Epidermal melanocyte (primary cell): ENCODE measurements around the gene FN3K.
A peak's percentile ranks its signal among the peaks of the same experiment; 100 is the strongest.

Source experiments
- DNase-seq: peaks from one replicate; pipeline ENCODE4 v3.0.0; 2011; ENCODE audit warnings: low spot score; ENCODE audit not compliant: insufficient read length

FN3K gene

DNA sequence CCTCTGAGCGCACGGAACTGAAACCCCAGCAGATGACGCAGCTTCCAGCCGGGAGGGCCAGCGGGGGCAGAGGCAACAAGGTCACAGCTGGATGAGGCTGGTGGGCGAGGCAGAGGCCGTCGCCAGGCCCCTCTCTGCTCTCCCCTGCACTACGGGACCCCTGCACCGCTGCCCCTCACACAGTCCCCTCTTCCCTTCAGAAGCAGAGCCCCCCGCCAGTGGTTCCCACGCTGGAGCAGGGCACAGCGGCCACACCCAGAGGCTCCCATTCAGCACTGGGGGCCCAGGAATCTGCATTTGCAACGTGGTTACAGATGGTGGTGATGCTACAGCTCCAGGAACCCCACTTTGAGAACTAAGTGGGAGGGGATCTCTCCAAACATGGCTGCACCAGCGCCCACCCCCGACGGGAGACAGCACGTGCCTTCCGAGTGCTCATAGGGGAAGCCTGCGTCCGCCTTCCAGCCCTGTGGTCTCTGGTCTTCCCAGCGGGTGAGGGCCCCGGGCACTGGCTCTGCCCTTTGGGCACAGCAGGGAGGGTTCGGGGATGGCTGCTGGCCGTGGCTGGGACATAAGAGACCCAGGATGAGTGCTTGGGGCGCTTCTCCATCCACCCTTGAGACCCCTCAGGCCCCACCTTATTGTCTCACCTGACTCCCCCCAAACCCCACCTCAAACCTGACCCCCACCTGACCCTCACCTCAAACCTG lies 32.2 kb upstream of the FN3K start:
- DNase-seq: no peak

DNA sequence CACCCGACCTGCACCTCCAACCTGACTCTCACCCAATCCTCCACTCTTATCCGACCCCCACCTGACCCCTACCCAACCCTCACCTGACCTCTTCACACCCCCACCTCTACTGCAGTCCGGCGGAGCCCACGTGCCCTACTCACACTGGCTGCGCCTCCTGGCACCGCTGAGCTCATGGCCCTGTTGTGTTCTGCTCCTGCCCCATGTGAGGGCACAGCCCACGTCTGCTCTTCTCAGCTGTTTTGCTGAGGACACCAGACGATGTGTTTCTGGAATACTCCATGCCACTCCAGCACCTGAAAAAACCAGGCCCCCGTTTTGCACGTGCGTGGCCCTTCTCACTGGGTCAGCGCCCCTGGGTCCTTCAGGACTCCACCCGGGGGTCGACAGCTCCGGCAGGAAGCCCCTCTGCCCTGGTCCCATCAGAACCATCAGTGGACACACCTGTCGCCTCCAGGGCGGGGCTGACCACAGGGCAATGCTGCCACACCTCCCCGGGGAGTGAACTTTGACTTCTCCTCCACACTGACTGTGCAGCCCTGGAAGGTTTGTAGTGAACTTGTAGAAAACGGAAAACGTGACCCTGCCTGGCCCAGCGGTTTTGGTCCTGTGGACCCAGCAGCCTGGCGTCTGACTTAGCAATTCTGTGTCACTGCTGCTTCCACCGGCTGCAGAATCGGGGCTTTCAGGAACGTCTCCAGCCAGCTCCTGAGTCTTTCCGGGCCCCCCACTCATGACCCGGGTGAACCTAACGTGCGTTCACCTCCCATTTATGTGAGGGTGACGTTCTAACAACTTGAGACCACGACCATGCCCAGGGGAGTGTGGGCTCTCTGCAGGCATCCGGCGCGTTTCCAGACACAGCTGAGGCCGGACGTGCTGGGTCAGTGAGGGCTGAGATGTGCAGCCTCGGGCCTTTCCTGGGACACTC lies 31.2 kb upstream of the FN3K start:
- no peak for DNase-seq

DNA sequence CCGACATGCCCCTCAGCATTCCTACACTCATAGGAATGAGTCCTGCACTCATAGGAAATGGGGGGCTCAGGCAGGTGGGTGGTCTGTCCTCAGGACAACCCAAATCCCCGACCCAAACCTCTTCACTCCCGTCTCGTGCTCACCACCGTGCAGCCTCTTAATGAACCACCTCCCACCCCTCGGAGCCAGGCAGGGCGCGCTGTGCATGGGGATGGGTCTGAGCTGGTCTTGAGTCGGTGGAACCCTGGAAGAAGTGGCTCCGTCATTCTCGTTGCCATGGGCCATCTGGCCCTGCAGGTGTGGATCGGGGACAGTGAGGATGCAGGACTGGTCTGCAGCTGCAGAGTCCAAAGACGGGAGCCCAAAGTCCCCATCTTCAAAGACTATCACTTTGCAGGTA lies 30.5 kb upstream of the FN3K start:
- no peak for DNase-seq

DNA sequence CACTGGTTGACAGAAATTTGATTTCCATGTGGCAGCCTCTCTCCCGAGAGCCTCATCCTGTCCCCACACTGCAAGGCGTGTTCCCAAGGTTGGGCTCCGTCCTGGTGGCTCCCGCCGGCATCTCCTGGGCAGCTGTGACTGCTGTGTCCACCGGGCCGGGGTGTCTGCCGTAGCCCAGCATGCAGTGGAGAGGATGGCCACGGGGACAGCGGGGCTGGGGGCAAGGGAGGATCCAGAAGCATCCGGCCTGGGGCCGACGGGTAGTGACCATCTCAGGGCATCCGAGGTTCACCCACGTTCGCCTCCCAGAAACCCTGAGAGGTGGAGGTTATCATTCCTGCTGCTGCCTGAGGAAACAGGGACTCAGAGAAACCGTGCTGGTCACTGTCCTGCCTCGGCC lies 29.7 kb upstream of the FN3K start:
- no peak for DNase-seq

DNA sequence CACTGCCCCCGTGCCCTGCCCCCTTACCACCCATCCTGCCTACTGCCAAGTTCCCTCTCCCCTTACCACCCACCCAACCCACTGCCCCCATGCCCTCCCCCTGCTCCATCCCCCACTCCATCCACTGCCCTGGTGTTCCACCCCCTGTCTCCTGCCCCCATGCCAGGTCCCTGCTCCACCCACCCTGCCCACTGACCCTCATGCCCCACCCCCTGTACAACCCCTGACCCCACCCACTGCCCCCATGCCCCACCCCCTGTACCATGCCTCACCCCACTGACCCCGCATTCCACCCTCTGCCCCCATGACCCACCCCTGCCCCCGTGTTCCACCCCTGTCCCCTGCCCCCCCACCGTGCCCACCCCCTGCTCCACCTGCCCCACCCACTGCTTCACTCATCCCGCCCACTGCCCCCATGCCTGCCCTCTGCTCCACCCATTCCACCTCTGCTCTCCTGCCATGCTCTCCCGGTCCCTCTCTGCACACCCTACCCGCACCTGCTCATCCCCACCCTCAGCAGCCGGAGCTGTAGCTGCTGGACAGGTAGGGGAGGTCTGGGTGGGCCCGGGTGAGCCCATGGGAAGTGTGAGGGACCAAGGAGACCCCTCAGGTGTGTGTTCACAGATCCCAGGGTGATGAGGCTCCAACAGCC lies 26.3 kb upstream of the FN3K start:
- no peak for DNase-seq

DNA sequence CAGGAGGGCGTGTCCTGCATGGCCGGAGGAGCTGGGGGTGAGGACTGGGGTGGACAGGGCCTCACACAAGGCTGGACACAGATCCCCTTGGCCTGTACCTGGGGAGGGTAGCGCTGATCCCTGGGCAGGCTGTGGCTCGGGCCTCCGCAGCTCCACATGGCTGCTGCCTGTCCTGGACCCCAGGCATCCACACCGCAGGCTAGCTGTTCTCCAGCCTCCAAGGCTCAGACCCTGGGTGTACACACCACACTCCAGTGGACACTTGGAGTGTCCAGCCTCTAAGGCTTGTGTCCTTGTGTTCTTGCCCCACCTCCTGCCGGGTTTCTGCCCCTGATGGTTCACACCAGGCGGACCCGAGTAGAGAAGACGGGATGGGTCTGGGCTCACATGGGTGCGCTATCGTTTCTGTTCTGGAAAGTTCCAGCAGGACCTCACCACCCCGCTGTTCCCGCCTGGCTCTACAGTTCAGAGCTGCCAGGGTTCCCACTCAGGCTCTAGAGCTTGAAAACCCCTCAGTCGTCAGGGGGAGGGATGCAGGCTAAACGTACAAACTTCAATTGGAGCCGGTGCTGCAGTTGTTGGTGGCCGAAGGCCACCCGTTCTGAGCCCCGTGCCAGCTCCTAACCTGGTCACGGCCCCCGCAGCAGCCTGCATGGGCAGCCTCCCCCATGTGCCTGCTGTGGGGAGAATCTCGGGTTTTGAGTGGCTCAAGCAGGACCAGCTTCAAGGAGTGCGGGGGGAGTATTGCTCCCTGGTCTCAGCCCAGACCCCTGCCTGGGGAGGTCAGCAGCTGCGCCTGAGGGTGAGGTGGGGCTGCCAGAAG lies 25.5 kb upstream of the FN3K start:
- no peak for DNase-seq

DNA sequence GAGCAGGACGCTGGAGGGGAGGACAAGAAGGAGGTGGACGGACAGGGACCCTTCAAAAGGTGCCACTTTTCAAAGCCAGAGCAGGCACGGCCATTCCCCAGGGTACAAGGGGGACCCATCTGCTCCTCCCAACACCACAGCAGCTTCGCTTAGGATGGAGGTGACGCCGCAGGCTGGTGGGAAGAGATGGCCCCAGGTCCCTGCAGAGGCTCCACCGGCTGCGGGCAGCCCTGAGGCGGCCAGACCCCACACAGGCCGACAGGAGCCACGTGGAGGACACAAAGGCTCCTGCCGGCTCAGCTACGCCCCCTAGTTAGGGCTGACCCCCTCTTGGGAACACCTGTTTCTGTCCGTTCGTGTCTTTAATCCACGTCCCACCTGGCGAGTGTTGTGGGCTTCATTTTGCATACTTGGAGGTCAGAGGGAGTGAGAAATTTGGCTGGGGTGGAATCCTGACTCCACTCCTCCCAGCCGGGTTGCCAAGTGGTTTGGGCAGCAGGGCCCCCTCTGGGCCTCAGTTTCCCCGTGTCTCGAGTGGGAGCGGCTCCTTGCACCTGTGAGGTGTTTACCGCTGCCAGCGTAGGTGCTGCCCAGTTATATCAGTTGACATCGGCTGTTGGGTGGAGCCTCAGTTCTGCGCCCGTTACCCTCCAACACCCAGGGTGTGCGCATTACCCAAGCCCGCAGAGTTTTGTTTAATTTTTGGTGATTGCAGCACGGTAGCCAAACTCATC lies 24.7 kb upstream of the FN3K start:
- no peak for DNase-seq

DNA sequence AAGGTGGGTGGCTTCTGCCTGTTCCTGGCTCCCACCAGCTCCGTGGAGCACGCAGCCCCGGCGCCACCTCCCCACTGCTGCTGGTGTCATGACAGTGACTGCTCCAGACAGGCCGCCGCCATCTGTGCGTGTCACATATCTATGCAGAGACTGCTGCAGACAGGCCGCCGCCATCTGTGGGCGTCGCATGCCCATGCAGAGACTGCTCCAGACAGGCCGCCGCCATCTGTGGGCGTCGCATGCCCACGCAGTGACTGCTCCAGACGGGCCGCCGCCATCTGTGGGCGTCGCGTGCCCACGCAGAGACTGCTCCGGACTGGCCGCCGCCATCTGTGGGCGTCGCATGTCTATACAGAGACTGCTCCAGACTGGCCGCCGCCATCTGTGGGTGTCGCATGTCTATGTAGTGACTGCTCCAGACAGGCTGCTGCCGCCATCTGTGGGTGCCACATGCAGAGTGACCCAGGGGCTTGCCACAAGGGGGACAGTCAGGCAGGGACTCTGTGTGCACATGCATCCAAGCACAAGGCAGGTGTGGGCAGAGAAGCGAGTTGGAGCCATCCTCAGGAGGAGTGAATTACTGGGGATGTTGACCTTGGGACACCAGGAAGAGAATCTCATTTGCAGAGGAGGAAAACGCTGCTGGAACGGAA lies 22.2 kb upstream of the FN3K start:
- DNase-seq: no peak

DNA sequence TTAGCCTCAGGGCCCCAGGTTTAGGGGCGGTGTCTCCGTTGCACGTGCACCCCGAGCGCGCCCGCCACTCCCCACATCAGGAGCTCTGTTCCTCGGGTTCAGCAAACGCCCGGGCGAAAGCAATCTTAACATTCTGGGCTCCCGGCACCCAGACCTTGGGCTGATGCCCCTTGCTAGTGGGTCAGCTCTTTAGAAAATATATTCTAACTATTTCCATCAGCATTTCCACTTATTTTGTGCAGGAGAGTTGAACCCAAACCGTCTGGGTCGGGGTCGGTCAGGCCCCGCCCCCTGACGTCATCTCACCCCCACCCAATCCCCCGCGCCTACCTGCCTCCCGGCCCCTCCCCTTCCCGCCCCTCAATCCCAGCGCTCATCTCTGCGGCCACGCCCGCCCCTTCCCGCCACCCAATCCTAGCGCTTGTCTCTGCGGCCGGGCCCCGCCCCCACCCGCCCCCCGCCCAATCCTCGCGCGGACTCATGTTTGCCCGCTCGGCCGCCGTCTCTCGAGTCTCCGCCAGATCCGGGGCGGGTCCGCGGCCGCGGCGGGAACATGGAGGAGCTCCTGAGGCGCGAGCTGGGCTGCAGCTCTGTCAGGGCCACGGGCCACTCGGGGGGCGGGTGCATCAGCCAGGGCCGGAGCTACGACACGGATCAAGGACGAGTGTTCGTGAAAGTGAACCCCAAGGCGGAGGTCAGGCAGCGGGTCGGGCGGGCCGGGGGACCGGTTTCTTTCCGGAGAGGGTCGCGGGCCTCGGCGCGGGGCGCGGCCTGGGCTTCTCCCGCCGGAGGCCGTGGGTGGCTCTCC lies 19.0 kb upstream of the FN3K start, which contains the start of gene FN3KRP:
Gene FN3KRP, plus strand, starts transcription at position 504 of the 808 bp plus-strand sequence. Its CDS starts 50 bp downstream, at position 554.
- DNase-seq: peak; percentile 100

DNA sequence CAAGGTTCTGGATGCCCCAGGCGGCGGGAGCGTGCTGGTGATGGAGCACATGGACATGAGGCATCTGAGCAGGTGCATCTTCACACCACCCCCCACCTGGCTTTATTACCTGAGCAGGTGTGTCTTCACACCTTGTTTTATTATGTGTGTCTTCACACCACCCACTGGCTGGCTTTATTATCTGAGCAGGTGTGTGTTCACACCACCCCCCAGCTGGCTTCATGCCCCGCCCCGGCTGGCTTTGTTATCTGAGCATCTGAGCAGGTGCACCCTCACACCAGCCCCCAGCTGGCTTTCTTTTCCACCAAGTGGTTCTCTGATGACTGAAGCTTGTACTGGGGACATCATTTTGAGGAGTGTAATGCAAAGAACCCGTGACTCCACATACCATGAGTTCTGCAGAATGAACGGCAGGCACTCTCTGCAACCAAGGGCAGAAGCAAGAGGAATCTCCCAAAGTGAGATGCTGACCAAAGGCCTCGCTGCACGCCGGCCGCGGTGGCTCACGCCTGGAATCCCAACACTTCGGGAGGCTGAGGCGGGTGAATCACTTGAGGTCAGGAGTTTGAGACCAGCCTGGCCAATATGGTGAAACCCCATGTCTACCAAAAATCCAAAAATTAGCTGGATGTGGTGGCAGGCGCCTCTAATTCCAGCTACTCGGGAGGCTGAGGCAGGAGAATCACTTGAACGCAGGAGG lies 16.3 kb upstream of the FN3K start:
- DNase-seq: no peak

DNA sequence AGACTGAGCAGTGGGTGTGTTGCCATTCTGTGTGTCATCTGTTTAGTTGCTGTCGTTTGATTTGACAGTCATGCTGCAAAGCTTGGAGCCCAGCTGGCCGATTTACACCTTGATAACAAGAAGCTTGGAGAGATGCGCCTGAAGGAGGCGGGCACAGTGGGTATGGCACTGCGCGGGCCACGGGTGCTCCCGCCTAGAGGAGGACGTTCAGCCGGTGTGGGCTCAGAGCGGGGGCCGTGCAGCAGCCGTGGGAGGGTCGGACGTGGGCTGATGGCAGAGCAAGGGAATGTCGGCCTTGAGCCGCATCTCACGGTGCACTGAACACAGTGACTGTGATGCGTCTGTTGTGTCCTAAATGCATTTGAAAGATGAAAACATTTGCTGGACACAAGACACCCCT lies 15.2 kb upstream of the FN3K start:
- DNase-seq: no peak

DNA sequence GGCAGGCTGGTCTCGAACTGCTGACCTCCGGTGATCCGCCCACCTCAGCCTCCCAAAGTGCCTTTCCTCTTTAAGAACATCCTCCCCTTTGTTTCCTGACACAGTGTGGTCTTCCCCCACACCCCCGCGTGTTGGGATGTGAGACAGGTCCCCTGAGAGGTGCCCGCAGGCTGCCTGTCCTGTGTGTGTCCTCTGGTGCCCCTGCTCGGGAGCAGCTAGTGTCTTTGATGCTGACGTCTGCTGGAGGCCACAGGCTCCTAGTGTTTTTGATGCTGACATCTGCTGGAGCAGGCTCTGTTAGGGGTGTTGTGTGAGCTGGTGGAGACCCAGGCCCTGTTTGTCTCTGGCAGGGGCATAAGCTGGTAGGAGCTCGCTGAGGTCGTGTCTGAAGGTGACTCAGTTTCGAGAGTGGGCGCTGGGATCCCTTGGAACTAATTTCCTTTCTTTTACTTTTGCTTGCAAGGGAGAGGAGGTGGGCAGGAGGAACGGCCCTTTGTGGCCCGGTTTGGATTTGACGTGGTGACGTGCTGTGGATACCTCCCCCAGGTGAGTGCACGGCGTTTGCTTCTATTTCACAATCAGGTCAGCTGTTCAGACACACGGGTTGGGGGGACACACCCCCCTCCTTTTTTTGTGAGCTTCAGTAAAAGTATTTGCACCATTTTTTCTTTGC lies 12.9 kb upstream of the FN3K start:
- no peak for DNase-seq

DNA sequence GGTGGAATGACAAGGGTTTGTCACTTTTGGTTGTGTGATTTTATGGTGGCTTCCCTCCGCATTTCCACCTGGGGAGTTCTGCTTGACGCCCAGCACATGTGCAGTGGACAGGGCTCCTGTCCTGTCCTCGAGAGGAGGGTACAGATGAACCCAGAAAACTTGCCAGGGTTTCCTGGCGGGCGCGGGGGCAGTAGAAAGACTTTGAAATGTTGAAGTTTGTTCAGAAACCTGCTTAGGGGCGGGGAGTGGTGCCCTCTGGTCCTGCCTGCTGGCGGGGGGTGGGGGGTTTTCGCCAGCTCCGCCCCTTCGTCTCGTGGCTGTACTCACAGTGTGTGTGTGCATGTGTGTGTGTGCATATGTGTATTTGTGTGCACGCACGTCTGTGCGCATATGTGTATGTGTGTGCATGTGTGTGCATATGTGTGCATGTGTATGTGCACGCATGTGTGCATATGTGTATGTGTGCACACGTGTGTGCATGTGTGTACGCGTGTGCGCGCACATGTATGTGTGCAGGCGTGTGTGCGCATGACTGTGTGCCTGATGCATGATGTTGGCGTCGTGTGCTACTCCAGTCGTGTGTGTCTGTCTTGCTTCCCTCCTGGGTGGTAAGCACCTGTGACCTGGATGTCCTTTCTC lies 12.1 kb upstream of the FN3K start:
- DNase-seq: no peak

DNA sequence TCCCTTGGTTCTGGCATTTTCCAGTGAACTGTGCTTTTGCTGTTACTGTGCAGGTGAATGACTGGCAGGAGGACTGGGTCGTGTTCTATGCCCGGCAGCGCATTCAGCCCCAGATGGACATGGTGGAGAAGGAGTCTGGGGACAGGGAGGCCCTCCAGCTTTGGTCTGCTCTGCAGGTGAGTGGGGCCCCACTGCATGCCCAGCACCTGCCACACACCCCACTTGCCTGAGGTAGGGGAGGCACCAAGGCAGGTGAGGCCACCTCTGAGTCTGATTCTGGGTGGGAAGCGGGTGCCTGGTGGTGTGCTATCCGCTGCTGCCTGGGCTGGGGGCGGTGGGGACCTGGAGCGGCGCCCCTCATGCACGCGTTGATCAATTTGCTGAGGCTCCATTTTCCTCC lies 9.0 kb upstream of the FN3K start:
- DNase-seq: no peak

DNA sequence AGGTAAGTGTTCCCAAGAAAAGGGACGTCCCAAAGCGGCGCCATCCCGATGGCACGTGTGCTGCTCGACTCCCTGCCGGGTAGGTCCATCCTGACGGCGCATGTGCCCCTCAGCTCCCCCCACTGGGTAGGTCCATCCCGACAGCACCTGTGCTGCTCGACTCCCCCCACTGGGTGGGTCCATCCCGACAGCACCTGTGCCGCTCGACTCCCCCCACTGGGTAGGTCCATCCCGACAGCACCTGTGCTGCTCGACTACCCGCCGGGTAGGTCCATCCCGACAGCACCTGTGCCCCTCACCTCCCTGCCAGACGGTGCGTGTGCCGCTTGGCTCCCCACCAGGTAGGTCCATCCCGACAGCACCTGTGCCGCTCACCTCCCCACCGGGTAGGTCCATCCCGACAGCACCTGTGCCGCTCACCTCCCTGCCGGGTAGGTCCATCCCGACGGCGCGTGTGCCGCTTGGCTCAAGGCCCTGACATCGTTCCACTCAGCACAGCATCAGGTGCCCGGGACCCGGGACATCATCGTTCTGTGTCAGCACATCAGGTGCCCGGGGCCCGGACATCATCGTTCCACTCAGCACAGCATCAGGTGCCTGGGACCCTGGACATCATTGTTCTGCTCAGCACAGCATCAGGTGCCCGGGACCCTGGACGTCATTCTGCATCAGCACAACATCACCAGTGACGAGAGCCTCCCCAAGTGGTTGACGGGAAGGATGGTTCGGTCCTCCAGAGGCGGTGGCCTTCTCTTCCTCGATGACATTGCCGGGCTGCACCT lies 5.7 kb upstream of the FN3K start:
- DNase-seq: no peak

DNA sequence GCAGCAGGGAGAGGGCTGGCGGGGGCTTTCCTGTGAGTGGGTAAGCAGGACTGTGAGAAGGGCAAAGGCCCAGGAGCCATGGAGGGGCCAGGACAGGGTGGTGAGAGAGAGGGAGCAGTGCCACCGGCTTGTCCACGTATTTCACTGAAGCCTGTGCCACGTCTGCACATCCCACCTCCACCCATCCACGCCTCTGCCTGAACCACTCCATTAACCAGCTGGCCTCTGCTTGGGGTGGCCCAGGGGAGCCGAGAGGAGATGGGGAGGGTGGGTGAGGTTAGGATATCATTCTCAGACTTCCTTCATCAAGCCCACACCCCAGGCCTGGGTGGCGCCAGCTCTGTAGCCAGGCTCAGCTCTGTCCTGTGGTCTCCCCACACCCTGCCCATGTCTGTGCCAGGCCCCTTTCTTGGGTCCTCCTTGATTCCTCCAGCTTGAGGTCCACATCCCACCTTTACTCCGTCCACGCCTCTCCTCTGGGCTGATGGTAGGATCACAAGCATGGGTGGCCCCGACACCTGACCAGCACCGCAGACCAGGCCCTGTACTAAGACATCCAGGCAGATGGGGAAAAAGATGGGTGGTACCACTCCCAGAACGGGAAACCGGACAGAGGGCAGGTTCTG lies 3.2 kb upstream of the FN3K start:
- no peak for DNase-seq
